Myocyte (in vitro differentiated cells): Measurements from ENCODE around the gene DDX10. TPM values are rescaled to one million over a fixed set of nuclear protein-coding genes. Genes with fewer than 3 reads are reported as not detected.

Experiments
- DNase-seq: peaks from one replicate; pipeline ENCODE4 v3.0.0-alpha.2; 2012; ENCODE audit warnings: low read depth
- total RNA-seq: library from RNA; depleted of rRNA; stranded (reverse); fragments of >200 nt; gene quantifications from 2 replicates; pipeline ENCODE4 v1.2.3, GENCODE V29; 2014

Gene DDX10
- total RNA-seq, 1 donor from 2014 or later: 23.4 TPM

- no peak for DNase-seq
Observed at GRCh38 chr11:108897071-108897481, 232.2 kb downstream of the DDX10 start.

- no peak for DNase-seq
Observed at GRCh38 chr11:108897916-108898315, 233.0 kb downstream of the DDX10 start.

- no peak for DNase-seq
Observed at GRCh38 chr11:108901359-108901758, 236.5 kb downstream of the DDX10 start.

- DNase-seq: no peak
Observed at GRCh38 chr11:108902027-108902469, 237.2 kb downstream of the DDX10 start.

- DNase-seq: no peak
Observed at GRCh38 chr11:108904480-108904879, 239.6 kb downstream of the DDX10 start.

- peak; percentile 35 for DNase-seq
Observed at GRCh38 chr11:108906329-108906728, 241.5 kb downstream of the DDX10 start.

- DNase-seq: peak; percentile 30
Observed at GRCh38 chr11:108906826-108907225, 242.0 kb downstream of the DDX10 start.

GRCh38 chr11:108909041-108909440, 244.2 kb downstream of the DDX10 start:
- DNase-seq: no peak

- DNase-seq: no peak
Observed at GRCh38 chr11:108909921-108910320, 245.1 kb downstream of the DDX10 start.

GRCh38 chr11:108912581-108912980, 247.7 kb downstream of the DDX10 start:
- no peak for DNase-seq

GRCh38 chr11:108913204-108913603, 248.3 kb downstream of the DDX10 start:
- DNase-seq: no peak

GRCh38 chr11:108914211-108914610, 249.3 kb downstream of the DDX10 start:
- DNase-seq: peak; percentile 35

- DNase-seq: no peak
Observed at GRCh38 chr11:108914981-108915380, 250.1 kb downstream of the DDX10 start.

GRCh38 chr11:108915666-108916065, 250.8 kb downstream of the DDX10 start:
- DNase-seq: no peak

GRCh38 chr11:108916290-108916689, 251.4 kb downstream of the DDX10 start:
- DNase-seq: no peak

- DNase-seq: peak; percentile 25
Observed at GRCh38 chr11:108916935-108917334, 252.1 kb downstream of the DDX10 start.

- DNase-seq: no peak
Observed at GRCh38 chr11:108921211-108921610, 256.3 kb downstream of the DDX10 start.

GRCh38 chr11:108922241-108922640, 257.4 kb downstream of the DDX10 start:
- no peak for DNase-seq

- DNase-seq: no peak
Observed at GRCh38 chr11:108923413-108923812, 258.5 kb downstream of the DDX10 start.

- no peak for DNase-seq
Observed at GRCh38 chr11:108926171-108926840, 261.4 kb downstream of the DDX10 start.

GRCh38 chr11:108926841-108927577, 262.1 kb downstream of the DDX10 start:
- no peak for DNase-seq

- DNase-seq: peak; percentile 61
Observed at GRCh38 chr11:108927791-108928545, 263.1 kb downstream of the DDX10 start.
